Cerebellar nuclear complex (tissue), 1 donor: ENCODE data around the gene GALNT9.
"Not testable (repeated sequence)": the region's sequence is repeated elsewhere in the genome, so short reads cannot be mapped to it uniquely, and the experiment has no call there.

Experiments used
- DNase-seq, 2 experiments: peaks; one replicate each; lab custom pipeline; 2025; lab: John Stamatoyannopoulos, UW

Gene GALNT9

DNA sequence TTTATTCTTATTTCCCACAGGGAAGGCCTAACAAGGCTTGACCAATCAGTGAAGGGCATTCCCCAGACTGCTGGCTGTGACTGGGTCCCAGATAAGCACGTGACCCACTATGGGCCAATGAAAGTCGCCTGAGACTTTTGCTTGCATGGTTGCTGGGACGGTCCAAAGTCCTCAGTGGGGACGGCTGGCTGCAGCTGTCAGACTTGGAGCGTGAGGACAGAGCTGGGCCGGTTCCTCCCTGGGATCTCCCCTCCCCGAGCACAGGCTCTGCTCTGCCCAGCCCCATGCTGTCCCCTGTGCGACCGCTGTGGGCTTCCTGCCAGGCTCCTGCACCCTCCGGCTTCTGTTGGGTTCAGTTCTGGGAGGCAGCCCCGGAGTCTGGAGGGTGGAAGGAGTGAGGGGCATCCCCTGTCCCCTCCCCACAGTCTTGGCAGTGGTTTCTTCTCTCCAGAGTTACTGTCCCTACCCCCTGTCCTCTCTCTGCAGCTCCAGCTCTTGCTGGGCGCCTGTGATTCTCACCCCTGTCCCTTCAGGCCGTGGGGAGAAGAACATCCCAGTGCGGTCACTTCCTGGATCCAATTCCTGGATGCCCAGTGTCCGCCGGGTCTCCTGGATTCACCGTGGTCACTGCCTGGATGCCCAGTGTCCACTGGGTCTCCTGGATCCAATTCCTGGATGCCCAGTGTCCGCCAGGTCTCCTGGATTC is 50.1 kb downstream of the GALNT9 start:
- peak; percentile 14 to 66 for DNase-seq

DNA sequence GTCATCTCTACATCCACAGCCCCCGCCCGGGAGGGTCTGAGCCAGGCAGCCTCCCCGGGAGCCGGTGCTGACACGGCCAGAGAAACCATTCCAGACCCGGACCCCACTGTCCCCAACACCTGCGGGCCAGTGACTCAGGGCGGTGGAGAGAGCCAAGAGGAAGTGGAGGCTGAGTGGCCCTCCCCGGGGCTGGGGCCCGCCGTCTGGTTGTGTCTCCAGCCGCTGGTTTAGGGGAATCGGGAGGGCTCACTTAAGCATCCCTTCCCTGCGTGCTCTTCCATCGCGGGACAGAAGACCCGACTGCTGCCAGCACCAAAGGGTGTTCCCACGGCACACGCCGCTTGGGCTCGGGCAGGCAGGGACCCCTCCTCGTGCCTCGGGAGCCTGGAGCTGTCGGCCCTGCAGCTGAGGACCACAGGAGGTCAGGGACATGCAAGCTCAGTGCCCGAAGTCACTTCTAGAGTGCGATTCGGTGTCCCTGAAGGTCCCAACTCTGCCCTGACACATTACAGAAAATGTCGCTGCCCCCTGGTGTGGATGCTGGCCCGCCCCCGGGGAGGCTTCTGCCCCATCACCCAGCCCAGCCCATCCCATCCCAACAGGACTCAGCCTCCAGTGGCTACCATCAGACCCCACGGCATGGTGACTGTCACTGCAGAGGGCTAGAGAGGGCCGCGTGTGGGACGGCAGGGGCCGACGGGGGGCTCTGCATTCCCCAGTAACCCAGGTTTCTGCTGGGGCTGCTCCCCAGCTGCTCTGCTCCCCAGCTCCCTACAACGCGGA is 50.8 kb downstream of the GALNT9 start:
- DNase-seq: no peak

DNA sequence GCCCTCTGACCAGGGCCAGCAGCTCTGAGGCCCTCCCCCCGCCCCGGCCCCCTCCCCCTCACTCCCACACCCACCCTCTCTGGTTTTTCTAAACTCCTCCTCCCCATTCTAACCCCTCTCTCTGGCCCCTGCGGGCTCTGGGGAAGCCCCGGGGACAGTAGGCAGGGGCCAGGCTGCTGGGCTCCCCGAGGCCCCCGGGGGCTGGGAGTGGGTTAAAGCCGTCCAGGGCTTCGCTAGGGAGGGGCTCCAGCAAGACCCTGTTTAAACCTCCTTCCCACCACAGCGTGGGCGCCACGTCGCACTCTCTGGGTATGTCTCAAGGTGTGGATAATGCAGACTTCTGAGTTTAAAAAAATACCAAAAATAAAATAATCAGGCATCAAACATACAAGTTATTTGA is 51.4 kb downstream of the GALNT9 start:
- no peak for DNase-seq

DNA sequence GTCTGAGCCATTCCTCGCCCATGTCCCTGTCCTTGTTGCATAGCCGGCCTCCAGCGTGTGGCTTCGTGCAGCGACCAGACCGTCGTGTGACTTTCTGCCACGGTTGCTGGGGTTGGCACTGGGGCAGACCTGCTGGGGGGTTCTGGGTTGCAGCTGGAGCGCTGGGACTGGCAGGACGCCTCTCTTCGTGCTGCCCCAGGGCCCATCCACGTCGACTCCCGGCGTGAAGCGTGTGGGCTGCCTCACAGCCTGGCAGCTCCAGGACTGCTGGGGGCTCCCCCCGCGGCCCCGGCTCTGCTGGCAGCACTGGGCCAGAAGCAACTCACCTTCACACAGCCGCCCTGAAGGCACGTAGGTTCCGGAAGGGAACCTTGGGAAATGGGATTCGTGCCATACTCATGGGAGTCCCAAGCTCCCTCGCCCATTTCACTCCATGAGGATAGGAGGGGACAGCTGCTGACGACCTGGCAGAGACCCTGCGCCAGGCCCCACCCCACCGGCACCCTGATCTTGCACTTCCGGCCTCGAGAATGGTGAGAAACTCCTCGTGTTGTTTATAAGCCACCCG is 51.9 kb downstream of the GALNT9 start:
- DNase-seq: no peak

DNA sequence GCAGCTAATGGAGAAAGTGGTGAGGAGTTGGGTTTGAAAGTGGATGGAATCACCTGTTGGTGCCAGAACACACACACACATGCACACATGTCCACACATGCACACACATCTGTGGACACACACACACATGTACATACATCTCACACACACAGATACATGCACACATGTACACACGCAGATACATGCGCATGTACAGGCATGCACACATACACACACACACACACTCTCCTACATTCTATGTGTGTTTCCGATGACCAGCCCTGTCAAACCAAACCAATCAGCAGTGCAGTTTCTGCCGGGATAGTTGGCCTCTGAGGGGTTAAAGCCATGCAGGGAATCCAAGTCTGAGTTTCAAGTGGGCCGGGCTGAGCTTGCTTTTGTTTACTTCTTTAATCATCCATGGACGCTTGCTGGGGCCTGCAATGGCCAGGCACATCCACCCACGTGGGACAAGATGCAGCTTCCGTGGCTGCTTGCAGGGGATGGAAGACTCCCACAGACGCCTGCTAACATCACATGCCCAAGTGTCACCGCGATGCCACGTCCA is 52.5 kb downstream of the GALNT9 start:
- no peak for DNase-seq

DNA sequence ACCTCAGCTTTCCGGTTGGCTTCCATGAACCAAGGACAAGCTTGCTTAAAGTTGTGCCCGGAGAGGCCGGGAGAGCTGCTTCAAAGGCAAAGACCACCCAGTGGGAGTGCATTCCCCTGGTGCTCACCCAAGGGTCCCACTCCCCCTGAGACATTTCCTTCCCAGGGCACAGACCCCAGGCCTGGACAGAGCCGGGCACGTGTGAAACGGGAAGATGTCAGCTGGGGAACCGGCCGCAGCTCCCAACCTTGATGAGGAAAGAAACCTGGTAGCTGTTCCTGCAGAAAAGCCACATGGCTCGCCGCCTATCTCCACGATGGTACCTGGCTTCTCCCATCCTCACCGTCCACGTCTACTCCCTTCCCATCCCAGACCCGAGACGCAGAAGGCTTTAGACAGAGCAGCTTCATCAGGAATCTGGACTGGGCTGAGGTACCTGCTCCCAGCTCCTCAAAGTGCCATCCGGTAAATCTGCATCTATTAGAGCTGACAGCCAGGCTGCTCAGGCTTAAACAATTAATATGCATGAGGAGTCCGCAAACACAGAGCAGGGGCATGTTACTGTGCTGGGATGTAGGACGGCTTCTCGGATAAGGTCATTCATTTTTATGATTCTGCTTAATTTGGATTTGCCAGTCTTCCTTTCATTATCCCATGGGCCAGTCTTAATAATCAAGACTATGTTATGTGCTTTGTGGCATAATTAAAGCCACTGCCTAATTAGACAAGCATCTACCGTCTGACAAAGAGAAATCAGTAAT is 53.1 kb downstream of the GALNT9 start:
- DNase-seq: peak in 1 of 2 experiments; percentile 45

DNA sequence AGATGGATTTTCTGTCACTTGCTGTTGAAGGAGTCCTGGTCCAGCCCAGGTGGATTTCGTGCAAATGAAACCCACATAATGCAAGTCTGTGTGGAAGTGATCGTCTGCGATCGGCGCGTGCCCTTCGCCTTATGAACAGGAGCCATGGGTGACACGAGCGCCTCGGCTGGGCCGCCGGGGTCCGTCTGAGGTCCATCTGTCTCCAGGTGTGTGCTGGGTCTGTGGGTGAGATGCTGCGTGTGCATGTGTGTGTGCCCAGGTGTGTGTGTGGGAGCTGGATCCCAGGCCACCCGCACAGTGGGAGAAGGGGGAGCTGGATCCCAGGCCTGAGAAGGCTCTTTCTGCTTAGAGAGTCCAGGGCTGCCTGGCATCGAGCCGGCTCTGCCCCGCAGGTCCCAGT is 53.8 kb downstream of the GALNT9 start:
- no peak for DNase-seq

DNA sequence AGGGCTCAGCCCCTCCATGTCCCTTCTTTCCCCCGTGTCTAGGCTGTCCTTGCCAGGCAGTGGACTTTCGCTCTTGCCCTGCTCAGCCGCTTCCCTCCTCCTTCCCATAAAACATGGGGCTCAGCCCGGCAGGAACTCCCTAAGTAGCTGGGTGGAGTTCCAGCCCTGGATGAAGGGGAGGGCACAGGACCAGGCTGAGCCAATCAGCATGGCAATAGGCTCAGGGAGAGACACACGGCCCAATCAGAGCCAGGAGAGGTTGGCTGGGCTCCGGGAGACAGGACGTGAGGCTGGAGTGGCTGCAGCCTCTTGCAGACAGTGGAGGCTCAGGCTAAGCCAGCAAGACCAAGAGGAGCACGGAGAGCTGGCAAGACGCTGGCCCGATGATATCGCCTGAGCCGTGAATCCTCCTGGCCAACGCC is 54.3 kb downstream of the GALNT9 start:
- peak; percentile 95 for DNase-seq

DNA sequence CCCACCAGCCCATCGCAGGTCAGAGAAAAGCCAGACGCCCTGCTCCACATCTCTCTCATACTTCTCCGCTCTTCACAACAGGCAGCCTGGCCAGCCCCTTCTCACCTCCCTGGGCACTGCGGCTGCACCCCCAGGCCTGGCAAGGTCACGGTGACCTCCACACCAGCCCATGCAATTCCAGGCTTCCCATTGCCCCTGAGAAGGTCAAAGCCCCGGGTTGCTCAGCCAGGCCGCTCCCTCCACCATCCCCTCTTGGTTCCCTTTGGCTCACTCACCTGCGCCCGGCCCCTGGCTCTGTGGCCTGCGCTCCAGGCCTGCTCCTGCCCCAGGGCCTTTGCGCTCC is 55.4 kb downstream of the GALNT9 start:
- no peak for DNase-seq

DNA sequence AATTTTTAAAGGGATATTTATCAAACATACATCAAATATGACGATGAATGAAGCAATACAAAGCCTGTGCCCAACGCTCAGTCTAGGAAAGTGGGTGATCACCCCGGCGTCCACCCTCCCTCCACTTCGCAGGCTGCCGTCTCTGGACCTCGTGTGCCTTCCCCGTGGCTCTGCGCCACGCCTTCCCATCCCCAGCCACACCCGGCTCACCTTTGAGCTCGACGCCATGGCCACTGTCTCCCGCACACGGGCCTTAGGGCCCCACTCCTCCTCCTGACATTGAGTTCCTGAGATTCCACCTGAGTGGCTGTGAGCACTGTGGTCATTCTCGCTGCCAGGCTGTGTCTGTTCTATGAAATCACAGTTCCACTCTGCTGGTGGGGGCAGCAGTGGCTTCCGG is 56.7 kb downstream of the GALNT9 start:
- no peak for DNase-seq

DNA sequence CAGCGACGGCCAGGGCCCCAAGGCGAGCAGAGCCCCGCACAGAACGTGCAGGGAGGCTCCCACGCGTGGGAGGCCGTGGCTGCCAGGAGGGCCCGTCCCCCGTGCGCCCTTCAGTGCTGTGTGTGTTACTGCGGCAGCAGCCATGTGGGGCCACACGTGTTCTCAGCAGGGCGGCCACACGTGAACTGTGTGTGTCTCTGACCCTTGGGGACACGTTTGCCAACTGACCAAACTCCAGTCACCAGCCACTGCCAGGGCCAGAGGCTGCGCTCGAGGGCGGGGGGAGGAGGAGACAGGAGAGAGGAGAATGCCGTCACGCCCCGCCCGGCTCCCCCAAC is 57.7 kb downstream of the GALNT9 start:
- DNase-seq: no peak

DNA sequence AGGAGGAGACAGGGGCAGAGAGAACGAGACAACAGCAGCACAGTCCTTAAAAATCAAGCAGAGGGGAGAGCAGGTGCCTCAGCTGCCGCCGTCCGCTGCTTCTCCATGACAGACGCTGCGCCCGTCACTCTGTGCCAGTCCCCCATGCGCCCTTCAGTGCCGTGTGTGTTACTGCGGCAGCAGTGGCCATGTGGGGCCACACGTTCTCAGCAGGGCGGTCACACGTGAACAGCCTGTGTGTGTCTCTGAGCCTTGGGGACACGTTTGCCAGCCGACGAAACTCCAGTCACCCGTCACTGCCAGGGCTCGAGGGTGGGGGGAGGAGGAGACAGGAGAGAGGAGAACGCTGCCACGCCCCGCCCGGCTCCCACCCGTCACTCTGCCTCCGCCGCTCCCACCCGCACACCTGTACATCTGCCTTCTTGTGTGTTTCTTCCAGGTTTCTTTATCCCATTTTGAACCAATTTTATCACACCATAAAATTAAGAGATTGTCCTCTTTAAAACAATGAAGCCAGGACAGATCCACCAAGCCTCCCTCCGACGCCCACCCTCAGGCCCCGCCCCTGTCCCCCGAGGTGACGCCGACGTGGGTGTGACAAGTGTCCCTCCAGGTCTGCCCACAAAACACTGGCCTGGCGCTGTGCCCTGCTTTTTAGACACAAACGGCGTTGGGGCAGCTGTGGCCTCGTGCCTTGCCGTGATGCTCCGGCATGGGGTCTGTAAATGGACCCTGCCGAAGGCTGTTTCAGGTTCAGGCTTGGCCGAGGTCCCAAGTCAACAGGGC is 58.2 kb downstream of the GALNT9 start:
- DNase-seq: peak in 1 of 2 experiments; percentile 23

DNA sequence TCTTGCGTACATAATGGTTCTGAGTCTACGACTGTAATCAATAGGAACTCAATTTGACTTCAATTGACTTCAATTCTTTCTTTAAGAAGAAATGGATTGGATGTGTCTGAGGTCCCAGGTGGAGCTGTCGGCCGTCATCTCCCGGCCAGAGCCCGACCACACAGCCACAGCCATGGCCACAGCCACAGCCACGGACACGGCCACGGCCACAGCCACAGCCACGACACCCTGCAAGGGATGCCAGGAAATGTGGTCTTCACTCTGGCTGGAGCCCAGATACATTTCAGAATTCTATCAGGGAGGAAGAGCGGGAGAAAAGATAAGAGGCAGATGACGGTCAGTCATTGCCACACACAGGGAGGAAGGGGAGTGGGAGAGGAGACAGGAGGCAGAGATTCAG is 58.9 kb downstream of the GALNT9 start:
- no peak for DNase-seq

DNA sequence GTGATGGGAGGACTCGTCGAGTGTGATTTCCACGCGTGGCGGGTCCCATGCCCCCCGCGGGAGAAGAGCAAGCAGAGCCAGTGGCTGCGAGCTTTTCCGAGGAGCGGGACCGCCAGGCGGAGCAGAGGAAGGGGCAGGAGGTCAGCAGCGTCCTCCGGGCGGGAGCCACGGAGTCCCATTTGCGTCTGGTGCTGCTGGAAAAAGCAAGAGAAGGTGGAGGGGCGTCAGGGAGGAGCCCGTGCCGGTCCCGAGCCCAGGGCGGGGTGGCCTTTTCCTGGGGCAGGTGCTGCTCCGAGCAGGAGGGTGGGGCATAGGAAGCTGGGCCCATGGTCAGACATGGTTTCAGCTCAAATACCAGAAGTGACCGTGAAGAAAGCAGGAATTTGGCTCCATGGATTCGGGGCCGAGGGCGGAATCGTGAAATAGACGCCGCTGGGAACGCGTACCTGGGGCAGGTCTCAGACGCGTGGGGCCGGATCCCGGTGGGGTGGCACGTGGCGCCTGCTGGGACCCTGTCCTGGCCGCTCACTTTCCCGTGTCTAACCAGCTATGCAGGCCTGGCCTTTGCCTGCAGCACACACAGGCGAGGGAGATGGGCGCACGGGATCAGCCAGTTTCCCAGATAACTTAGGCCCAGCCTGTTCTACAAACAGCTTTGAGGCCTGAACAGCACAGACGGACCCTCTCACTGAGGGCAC is 60.0 kb downstream of the GALNT9 start:
- no peak for DNase-seq

DNA sequence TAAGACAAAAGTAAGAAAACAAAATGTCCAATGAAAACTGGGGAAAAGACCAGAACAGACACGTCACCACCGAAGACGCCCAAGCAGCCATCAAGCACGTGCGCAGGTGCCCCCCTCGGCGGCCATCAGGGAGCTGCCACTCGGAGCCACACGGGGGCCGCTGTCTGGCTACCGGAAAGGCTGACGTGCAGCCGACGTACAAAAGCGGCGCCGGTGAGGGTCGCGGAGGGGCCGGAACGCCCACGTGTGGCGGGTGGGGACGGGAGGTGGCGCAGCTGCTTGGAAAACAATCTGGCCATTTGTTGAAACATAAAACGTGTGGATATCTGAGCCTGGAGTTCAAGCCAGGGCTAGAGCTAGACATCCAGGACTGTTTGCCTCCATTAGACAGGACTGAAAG is 60.7 kb downstream of the GALNT9 start:
- DNase-seq: no peak

DNA sequence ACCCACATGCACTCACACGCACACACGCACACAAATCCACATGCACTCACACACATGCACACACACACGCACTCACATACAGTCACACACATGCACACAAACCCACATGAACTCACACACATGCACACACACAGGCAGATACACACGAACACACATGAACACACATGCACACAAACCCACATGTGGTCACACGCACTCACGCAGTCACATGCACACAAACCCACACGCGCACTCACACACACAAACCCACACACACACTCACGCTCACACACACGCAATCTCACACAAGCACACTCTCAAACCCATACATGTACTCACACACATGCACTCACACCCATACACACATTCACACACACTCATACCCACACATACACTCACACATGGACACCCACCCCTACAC is 61.5 kb downstream of the GALNT9 start:
- no peak for DNase-seq

DNA sequence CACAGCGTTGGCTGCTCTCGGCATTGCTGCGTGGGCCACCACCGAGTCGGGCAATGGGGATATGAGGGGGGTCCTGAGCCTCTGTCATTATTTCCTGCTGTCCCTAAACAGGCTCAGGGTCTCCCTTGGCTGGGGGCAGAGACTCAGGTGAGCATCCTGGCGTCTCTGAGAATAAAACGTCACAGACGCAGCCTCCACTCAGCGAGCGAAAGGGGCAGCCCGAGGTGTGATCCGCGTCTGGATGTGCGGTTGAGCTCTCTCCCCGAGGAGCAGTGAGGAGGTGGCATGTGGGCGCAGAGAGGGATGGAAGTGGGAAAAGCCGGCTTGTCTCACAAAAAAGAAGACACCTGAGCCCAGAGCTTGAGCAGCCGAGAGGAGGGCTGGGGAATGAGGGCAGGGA is 62.6 kb downstream of the GALNT9 start:
- no peak for DNase-seq

DNA sequence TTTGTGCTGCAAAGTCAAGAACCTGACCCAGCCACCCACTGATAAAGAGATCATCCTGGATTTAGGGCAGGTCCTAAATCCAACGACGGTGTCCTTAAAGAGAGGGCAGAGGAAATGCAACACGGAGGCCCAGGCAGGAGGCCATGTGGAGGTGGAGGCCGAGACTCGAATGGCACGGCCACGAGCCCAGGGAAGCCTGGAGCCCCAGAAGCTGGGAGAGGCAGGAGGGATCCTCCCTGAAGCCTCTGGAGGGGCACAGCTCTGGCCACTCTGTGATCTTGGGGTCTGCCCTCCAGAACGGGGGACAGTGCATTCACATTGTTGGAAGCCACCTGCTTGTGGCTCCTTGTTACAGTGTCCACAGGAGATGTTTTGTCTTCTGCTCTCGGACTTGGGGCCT is 63.0 kb downstream of the GALNT9 start:
- DNase-seq: no peak

DNA sequence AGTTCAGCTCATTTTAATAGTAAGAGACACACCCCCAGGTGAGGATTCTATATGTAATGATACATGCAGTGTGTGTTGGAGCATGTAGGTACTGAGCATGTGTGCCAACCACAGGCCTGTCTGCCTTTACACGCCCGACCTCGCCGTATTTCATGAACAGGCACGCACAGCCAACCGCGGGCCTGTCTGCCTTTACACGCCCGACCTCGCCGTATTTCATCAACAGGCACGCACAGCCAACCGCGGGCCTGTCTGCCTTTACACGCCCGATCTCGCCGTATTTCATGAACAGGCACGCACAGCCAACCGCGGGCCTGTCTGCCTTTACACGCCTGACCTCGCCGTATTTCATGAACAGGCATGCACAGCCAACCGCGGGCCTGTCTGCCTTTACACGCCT is 63.6 kb downstream of the GALNT9 start:
- DNase-seq: not testable (repeated sequence)

DNA sequence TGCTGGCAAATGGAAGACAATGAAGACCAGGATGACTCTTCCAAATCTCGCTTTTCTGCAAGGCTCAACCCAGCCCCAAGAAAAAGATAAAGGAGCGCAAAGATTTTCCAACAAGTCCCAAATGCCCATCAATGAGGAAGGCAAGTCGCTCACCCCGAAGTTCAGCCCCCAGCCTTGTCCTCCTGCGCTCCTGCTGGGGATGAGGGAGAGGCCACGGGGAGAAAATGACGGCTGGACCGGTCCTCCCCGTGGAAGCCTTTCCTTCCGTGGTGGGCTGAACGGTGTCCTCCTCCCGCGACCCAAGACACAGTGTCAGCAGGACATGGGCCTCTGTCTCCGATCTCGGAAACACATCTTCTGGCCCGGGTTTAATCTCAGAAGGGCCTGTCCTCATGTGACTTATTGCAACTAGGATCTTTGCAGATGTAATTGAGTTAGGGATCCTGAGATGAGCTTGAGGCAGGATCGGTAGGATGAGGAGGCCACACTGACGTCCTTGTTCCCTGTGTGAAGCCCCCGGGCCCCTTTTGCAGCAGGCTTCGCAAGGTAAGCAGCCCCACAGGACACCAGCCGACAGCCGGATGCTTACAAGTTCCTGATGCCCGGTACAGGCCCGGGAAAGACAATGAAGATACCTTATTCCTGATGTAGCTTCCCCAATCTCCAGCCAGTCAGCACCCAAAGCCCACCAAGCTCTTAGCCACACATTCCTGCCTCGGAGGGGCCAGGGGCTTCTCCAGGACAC is 64.2 kb downstream of the GALNT9 start:
- DNase-seq: no peak
